Measurements from ENCODE around the gene STAT5B. TPM values are rescaled to one million over a fixed set of nuclear protein-coding genes. Genes with fewer than 3 reads are reported as not detected.

STAT5B gene
- polyA plus RNA-seq, 1 donor (not counting 4 experiments of a cell fraction or from before 2014, with no cell fraction given) = 16.1 TPM

GRCh38 chr17:42189651-42189965 is 86.6 kb downstream of the STAT5B start:
- H3K9me1 ChIP-seq (ENCODE audit: control insufficient read depth, extremely low read depth, insufficient read depth, low read length) = no peaks in the 10 kb centered on the region
- peaks cover 15% of the 10 kb centered on the region for H3K27me3 ChIP-seq (ENCODE audit: control insufficient read depth, extremely low read depth, insufficient read depth, low read length)
- dilution Hi-C loops (cut with MboI; ENCODE audit: extremely low pct_ligation_motif_present, low sequenced_read_pairs) = no loop called here
- no peaks in the 10 kb centered on the region for H3K4me1 ChIP-seq (ENCODE audit: control insufficient read depth, extremely low read depth, insufficient read depth, low read length)
- no peak for FAIRE-seq
- no peaks in the 10 kb centered on the region for H3K79me2 ChIP-seq (ENCODE audit: control insufficient read depth, insufficient read depth, low read length)
- no peaks in the 10 kb centered on the region for H3K9me3 ChIP-seq (ENCODE audit: control insufficient read depth, low read depth, low read length)
- DNase-seq (ENCODE audit: low read depth, low spot score) = no peak
- H3K36me3 ChIP-seq (ENCODE audit: control insufficient read depth in 2 of 2, extremely low read depth in 1 of 2, insufficient read depth in 2 of 2, low read length in 2 of 2) = no peaks in the 10 kb centered on the region
- no peak overlapping the region for H2AFZ ChIP-seq (ENCODE audit: control insufficient read depth, low read length)
- H3K9ac ChIP-seq (ENCODE audit: control insufficient read depth, extremely low read depth, insufficient read depth, low read length) = no peak overlapping the region
- TF ChIP-seq, protein P1, sequence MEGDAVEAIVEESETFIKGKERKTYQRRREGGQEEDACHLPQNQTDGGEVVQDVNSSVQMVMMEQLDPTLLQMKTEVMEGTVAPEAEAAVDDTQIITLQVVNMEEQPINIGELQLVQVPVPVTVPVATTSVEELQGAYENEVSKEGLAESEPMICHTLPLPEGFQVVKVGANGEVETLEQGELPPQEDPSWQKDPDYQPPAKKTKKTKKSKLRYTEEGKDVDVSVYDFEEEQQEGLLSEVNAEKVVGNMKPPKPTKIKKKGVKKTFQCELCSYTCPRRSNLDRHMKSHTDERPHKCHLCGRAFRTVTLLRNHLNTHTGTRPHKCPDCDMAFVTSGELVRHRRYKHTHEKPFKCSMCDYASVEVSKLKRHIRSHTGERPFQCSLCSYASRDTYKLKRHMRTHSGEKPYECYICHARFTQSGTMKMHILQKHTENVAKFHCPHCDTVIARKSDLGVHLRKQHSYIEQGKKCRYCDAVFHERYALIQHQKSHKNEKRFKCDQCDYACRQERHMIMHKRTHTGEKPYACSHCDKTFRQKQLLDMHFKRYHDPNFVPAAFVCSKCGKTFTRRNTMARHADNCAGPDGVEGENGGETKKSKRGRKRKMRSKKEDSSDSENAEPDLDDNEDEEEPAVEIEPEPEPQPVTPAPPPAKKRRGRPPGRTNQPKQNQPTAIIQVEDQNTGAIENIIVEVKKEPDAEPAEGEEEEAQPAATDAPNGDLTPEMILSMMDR (optimal IDR thresholded peaks at IDR 0.05 in 1 of 3, IDR thresholded peaks at IDR 0.05 in 1 of 3, conservative IDR thresholded peaks at IDR 0.05 in 1 of 3; ENCODE audit: extremely low read depth in 1 of 3, insufficient read depth in 2 of 3, low read length in 3 of 3) = no peak
- no peak for TF ChIP-seq EZH2 (IDR thresholded peaks at IDR 0.05; ENCODE audit: low read length)
- no peak overlapping the region for H3K4me2 ChIP-seq (ENCODE audit: control insufficient read depth, extremely low read depth, insufficient read depth, low read depth, low read length)
- H4K20me1 ChIP-seq (ENCODE audit: control insufficient read depth, extremely low read depth, insufficient read depth, low read length) = no peaks in the 10 kb centered on the region
- H3K27ac ChIP-seq (ENCODE audit: control insufficient read depth, insufficient read depth, low read length) = no peak overlapping the region
- H3K4me3 ChIP-seq (ENCODE audit: control insufficient read depth in 2 of 3, extremely low read depth in 1 of 3, insufficient read depth in 2 of 3, low read depth in 1 of 3, low read length in 3 of 3) = no peak overlapping the region

DNA sequence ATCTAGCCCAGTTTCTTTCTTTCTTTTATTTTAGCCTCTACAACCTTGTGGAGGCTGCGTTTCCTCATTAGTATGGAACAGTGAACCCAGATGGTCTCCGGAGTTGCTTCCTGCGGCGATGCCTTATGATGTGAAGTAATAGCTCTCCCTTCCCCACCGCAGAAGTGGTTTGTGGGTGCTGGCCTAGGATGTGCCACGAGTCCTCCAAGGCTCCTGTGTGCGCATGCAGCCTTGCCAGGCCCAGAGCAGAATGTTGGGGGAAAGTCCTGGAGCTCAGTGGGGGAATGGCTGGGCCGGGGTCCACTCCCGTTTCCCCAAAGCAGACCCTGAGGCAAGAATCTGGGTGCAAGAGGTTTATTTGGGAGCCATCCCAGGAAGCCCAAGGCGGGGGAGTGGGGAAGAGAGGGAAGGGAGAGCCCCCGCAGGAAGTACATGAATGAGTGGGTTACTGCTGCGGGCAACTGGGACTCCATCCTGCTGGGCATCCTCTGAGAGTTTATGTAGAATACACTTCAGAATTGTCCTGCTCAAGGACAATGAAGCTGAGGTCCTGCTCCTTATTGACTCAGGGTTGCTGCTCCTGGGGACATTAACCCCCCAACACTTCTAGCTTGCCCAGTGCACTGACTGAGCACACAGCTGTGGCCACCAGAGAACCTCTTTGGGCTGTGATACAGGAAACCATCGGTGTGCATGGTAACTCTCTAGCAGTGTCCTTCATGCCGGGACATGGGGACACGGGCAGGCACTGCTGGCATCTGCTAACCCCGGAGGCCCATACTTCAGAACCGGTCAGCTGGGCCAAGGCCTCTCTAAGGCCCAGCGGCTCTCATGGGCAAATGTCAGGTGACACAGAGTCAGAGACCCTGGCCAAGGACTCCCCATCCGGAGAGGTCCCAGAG is 87.2 kb downstream of the STAT5B start:
- no peak overlapping the region for H3K4me2 ChIP-seq (ENCODE audit: control insufficient read depth, extremely low read depth, insufficient read depth, low read depth, low read length)
- H3K27me3 ChIP-seq (ENCODE audit: control insufficient read depth, extremely low read depth, insufficient read depth, low read length) = peaks cover 20% of the 10 kb centered on the region
- no peak overlapping the region for H3K4me3 ChIP-seq (ENCODE audit: control insufficient read depth in 2 of 3, extremely low read depth in 1 of 3, insufficient read depth in 2 of 3, low read depth in 1 of 3, low read length in 3 of 3)
- H3K9me1 ChIP-seq (ENCODE audit: control insufficient read depth, extremely low read depth, insufficient read depth, low read length) = no peaks in the 10 kb centered on the region
- H2AFZ ChIP-seq (ENCODE audit: control insufficient read depth, low read length) = no peak overlapping the region
- no peaks in the 10 kb centered on the region for H3K36me3 ChIP-seq (ENCODE audit: control insufficient read depth in 2 of 2, extremely low read depth in 1 of 2, insufficient read depth in 2 of 2, low read length in 2 of 2)
- DNase-seq (ENCODE audit: low read depth, low spot score) (no peak), FAIRE-seq (no peak)
- dilution Hi-C loops (cut with MboI; ENCODE audit: extremely low pct_ligation_motif_present, low sequenced_read_pairs) = no loop called here
- no peak overlapping the region for H3K9ac ChIP-seq (ENCODE audit: control insufficient read depth, extremely low read depth, insufficient read depth, low read length)
- no peak for TF ChIP-seq EZH2 (IDR thresholded peaks at IDR 0.05; ENCODE audit: low read length)
- TF ChIP-seq, protein P1 (optimal IDR thresholded peaks at IDR 0.05 in 1 of 3, IDR thresholded peaks at IDR 0.05 in 1 of 3, conservative IDR thresholded peaks at IDR 0.05 in 1 of 3; ENCODE audit: extremely low read depth in 1 of 3, insufficient read depth in 2 of 3, low read length in 3 of 3) = no peak
- H3K9me3 ChIP-seq (ENCODE audit: control insufficient read depth, low read depth, low read length) = no peaks in the 10 kb centered on the region
- no peaks in the 10 kb centered on the region for H3K79me2 ChIP-seq (ENCODE audit: control insufficient read depth, insufficient read depth, low read length)
- no peak overlapping the region for H3K27ac ChIP-seq (ENCODE audit: control insufficient read depth, insufficient read depth, low read length)
- peaks cover 3% of the 10 kb centered on the region for H3K4me1 ChIP-seq (ENCODE audit: control insufficient read depth, extremely low read depth, insufficient read depth, low read length)
- no peaks in the 10 kb centered on the region for H4K20me1 ChIP-seq (ENCODE audit: control insufficient read depth, extremely low read depth, insufficient read depth, low read length)

Measured in keratinocyte (primary cell).